Progenitor cell of endocrine pancreas (in vitro differentiated cells): Measurements from ENCODE around the gene PRKD3. TPM values are rescaled to one million over a fixed set of nuclear protein-coding genes. Genes with fewer than 3 reads are reported as not detected.

ENCODE experiments used
- DNase-seq: peaks from one replicate; pipeline ENCODE4 v3.0.0; 2021; ENCODE audit warnings: low spot score; ENCODE audit not compliant: unreplicated experiment
- H3K27ac Mint-ChIP-seq: 2 replicates; pipeline ENCODE4 v1.8.0; 2021; ENCODE audit warnings: mild to moderate bottlenecking, moderate library complexity, mixed read lengths
- H3K27me3 Mint-ChIP-seq: 2 replicates; pipeline ENCODE4 v1.8.0; 2021; ENCODE audit warnings: mixed read lengths
- H3K36me3 Mint-ChIP-seq: 2 replicates; pipeline ENCODE4 v1.8.0; 2022; ENCODE audit warnings: mixed read lengths; ENCODE audit not compliant: insufficient read depth
- H3K4me1 Mint-ChIP-seq: 2 replicates; pipeline ENCODE4 v1.8.0; 2021; ENCODE audit warnings: low read depth, mixed read lengths
- H3K4me3 Mint-ChIP-seq: 2 replicates; pipeline ENCODE4 v1.8.0; 2021; ENCODE audit warnings: low read depth, mild to moderate bottlenecking, moderate library complexity, mixed read lengths
- H3K9me3 Mint-ChIP-seq: 2 replicates; pipeline ENCODE4 v1.8.0; 2021; ENCODE audit warnings: low read depth, mixed read lengths
- CTCF ChIP-seq: fragments of 200-600 bp; sonication (generic); IDR thresholded peaks from one replicate; pipeline ENCODE4 v1.5.0; 2021; ENCODE audit warnings: antibody characterized with exemption, mild to moderate bottlenecking; ENCODE audit not compliant: unreplicated experiment
- total RNA-seq: library from RNA; stranded (reverse); gene quantifications from 2 replicates; pipeline ENCODE4 v1.2.1, GENCODE V29; 2021

PRKD3 gene
- total RNA-seq, 1 donor from 2014 or later, result 56.6 TPM

- no peak for DNase-seq
- no peaks in the 10 kb centered on the region for H3K4me1 Mint-ChIP-seq
- H3K9me3 Mint-ChIP-seq, result no peaks in the 10 kb centered on the region
These were observed 42.1 kb upstream of the PRKD3 start for GRCh38 chr2:37366773-37367172.

GRCh38 chr2:37365669-37366068 lies 41.0 kb upstream of the PRKD3 start:
- Mint-ChIP-seq H3K4me1 (no peaks in the 10 kb centered on the region), H3K27ac (no peak overlapping the region), H3K27me3 (no peaks in the 10 kb centered on the region), H3K4me3 (no peak overlapping the region), H3K36me3 (no peaks in the 10 kb centered on the region), H3K9me3 (no peaks in the 10 kb centered on the region)
- DNase-seq, result no peak
- no peak for TF ChIP-seq CTCF

More at GRCh38 chr2:37366773-37367172, 42.1 kb upstream of the PRKD3 start:
- no peaks in the 10 kb centered on the region for H3K36me3 Mint-ChIP-seq
- TF ChIP-seq CTCF, result no peak
- no peaks in the 10 kb centered on the region for H3K27me3 Mint-ChIP-seq
- no peak overlapping the region for H3K27ac Mint-ChIP-seq
- H3K4me3 Mint-ChIP-seq, result no peak overlapping the region

DNA sequence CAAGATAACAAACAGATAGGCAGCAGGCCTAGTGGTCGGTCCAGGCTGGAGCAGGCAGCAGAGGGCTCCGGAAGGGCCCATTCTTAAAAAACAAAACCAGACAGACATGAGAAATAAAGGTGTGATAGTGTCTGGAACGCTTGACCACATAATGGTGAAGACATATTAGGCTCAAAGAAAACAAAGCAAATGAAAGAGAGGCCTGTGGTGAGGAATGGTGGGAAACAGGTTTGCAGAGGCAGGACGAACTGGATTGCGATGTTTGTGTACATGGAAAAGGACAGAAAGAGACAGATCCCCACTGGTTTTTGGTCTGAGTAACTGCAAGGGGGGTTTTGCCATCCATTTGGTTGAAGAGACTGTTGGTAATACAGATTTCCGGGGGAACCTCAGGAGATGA lies 39.7 kb upstream of the PRKD3 start:
- Mint-ChIP-seq H3K4me3 (no peak overlapping the region), H3K9me3 (no peaks in the 10 kb centered on the region), H3K4me1 (no peaks in the 10 kb centered on the region), H3K36me3 (no peaks in the 10 kb centered on the region), H3K27me3 (no peaks in the 10 kb centered on the region), H3K27ac (no peak overlapping the region)
- no peak for DNase-seq
- no peak for TF ChIP-seq CTCF

GRCh38 chr2:37361994-37362698 lies 37.5 kb upstream of the PRKD3 start:
- no peaks in the 10 kb centered on the region for H3K9me3 Mint-ChIP-seq
- no peaks in the 10 kb centered on the region for H3K4me1 Mint-ChIP-seq
- TF ChIP-seq CTCF, result no peak
- no peak for DNase-seq
- no peaks in the 10 kb centered on the region for H3K27me3 Mint-ChIP-seq
- H3K27ac Mint-ChIP-seq, result no peak overlapping the region
- H3K36me3 Mint-ChIP-seq, result no peaks in the 10 kb centered on the region
- H3K4me3 Mint-ChIP-seq, result no peak overlapping the region

- H3K27ac Mint-ChIP-seq, result no peak overlapping the region
- H3K27me3 Mint-ChIP-seq, result no peaks in the 10 kb centered on the region
- DNase-seq, result no peak
- H3K36me3 Mint-ChIP-seq, result no peaks in the 10 kb centered on the region
- no peaks in the 10 kb centered on the region for H3K4me1 Mint-ChIP-seq
- no peak for TF ChIP-seq CTCF
- H3K4me3 Mint-ChIP-seq, result no peak overlapping the region
- no peaks in the 10 kb centered on the region for H3K9me3 Mint-ChIP-seq
These were observed 36.7 kb upstream of the PRKD3 start for GRCh38 chr2:37361216-37361815.
